HEK293 (cell line): Measurements from ENCODE around the gene KLRD1.

ENCODE experiments used
- IKZF3 ChIP-seq: fragments of 450-650 bp; IDR thresholded peaks from 2 replicates; pipeline ENCODE4 v1.5.0; 2018; ENCODE audit warnings: missing biosample characterization, mild to moderate bottlenecking, missing genetic modification characterization, moderate library complexity
- KLF1 ChIP-seq: fragments of 450-650 bp; formaldehyde crosslinking; IDR thresholded peaks from 2 replicates; pipeline ENCODE4 v1.5.1; 2016; ENCODE audit warnings: missing biosample characterization, missing genetic modification characterization
- KLF16 ChIP-seq: fragments of 450-650 bp; formaldehyde crosslinking; IDR thresholded peaks from 2 replicates; pipeline ENCODE4 v1.5.1; 2017; ENCODE audit warnings: missing biosample characterization, missing genetic modification characterization
- TF ChIP-seq, protein P1 (sequence below): fragments of 450-650 bp; formaldehyde crosslinking; IDR thresholded peaks from 2 replicates; pipeline ENCODE4 v1.5.1; 2016; ENCODE audit warnings: missing biosample characterization, missing genetic modification characterization

DNA sequence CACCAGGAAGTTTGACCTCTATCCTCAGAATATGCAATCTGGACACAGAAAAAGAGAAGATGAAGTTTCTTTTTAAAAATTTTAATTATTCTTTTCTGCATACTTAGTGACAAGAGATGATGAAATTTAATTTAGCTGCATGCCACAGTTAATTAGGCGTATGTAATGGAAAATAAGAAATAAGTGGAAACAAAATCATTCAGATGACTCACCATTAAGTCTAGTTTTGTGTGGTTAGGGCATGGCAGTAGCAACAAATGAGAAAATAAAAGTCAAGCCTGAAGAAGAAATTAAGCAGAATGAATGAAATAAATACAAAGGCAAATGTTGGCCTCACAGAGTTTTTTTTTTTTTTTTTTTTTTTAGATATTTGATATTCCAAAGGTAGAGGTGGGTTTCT lies 30.9 kb upstream of the KLRD1 start:
- TF ChIP-seq, protein P1, sequence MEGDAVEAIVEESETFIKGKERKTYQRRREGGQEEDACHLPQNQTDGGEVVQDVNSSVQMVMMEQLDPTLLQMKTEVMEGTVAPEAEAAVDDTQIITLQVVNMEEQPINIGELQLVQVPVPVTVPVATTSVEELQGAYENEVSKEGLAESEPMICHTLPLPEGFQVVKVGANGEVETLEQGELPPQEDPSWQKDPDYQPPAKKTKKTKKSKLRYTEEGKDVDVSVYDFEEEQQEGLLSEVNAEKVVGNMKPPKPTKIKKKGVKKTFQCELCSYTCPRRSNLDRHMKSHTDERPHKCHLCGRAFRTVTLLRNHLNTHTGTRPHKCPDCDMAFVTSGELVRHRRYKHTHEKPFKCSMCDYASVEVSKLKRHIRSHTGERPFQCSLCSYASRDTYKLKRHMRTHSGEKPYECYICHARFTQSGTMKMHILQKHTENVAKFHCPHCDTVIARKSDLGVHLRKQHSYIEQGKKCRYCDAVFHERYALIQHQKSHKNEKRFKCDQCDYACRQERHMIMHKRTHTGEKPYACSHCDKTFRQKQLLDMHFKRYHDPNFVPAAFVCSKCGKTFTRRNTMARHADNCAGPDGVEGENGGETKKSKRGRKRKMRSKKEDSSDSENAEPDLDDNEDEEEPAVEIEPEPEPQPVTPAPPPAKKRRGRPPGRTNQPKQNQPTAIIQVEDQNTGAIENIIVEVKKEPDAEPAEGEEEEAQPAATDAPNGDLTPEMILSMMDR (tag by site-specific recombination) = no peak
- TF ChIP-seq IKZF3 (no peak), KLF1 (tag by site-specific recombination) (no peak), KLF16 (tag by site-specific recombination) (no peak)
